Endometrial microvascular endothelial cells (primary cell): ENCODE results near the gene SMAD5. TPM values are rescaled to one million over a fixed set of nuclear protein-coding genes. Genes with fewer than 3 reads are reported as not detected.

Experiments
- total RNA-seq: library from RNA; depleted of rRNA; stranded (reverse); fragments of >200 nt; gene quantifications from one replicate; pipeline ENCODE4 v1.2.3, GENCODE V29; 2015; ENCODE audit errors: inconsistent ontology term

Gene SMAD5
- total RNA-seq, 1 donor from 2014 or later: 61.0 TPM

Other genes starting within 250 kb of the SMAD5 start
- gene IL9, start 237.0 kb upstream of the SMAD5 start, total RNA-seq: not detected
- gene LECT2, start 177.9 kb upstream of the SMAD5 start, total RNA-seq: not detected
- 124 TPM for gene TGFBI, start 103.9 kb upstream of the SMAD5 start, total RNA-seq
- gene SMIM32, start 60.3 kb downstream of the SMAD5 start, total RNA-seq: not detected
- not detected for gene TRPC7, start 232.7 kb downstream of the SMAD5 start, total RNA-seq